ENCODE measurements around the gene VWA2. TPM values are rescaled to one million over a fixed set of nuclear protein-coding genes. Genes with fewer than 3 reads are reported as not detected.

Gene VWA2
- total RNA-seq, 4 donors from 2014 or later = 0.20 TPM; not detected in 3

- Histone ChIP-seq H3K27me3 (no peaks in the 10 kb centered on the region), H3K4me1 (peaks cover 3 to 6% of the 10 kb centered on the region in 2 donors), H3K9me3 (no peaks in the 10 kb centered on the region), H3K36me3 (no peaks in the 10 kb centered on the region), H3K27ac (no peak overlapping the region), H3K4me3 (no peak overlapping the region)
- no peak for ATAC-seq
- in situ Hi-C loops (cut with MboI; ENCODE audit: low sequenced_read_pairs in 4 of 4) (no loop called here), intact Hi-C loops (cut with DNase I; ENCODE audit: low total_unique reads) (no loop called here)
- no peak for TF ChIP-seq CTCF (IDR thresholded peaks at IDR 0.05 in 4 of 5, conservative IDR thresholded peaks at IDR 0.05 in 1 of 5)
- TF ChIP-seq POLR2A (IDR thresholded peaks at IDR 0.05) = no peak
- DNase-seq = no peak
Measured at GRCh38 chr10:114340816-114341215, 101.8 kb downstream of the VWA2 start.

Other genes starting within 250 kb of the VWA2 start
- gene ADRB1, start 195.4 kb upstream of the VWA2 start, total RNA-seq = under 1 TPM in 3 of 4 donors, not detected in 1; 0.13 to 0.66 (median 0.18) TPM
- gene CCDC186, start 65.1 kb upstream of the VWA2 start, total RNA-seq = 10 to 100 TPM in 2 of 4 donors, 1 to 10 TPM in 2; 8.8 to 14.5 (median 9.8) TPM
- under 1 TPM in 1 of 4 donors, not detected in 3; 0.10 TPM for gene TDRD1, start 59.9 kb upstream of the VWA2 start, total RNA-seq
- gene AFAP1L2, start 165.2 kb downstream of the VWA2 start, total RNA-seq = 1 to 10 TPM; 1.3 to 3.5 (median 2.1) TPM